ENCODE data around the gene CUL3. TPM values are rescaled to one million over a fixed set of nuclear protein-coding genes. Genes with fewer than 3 reads are reported as not detected.

CUL3 gene
- total and polyA plus RNA-seq, 8 donors, result 70.9 to 116 (median 98.1) TPM

DNA sequence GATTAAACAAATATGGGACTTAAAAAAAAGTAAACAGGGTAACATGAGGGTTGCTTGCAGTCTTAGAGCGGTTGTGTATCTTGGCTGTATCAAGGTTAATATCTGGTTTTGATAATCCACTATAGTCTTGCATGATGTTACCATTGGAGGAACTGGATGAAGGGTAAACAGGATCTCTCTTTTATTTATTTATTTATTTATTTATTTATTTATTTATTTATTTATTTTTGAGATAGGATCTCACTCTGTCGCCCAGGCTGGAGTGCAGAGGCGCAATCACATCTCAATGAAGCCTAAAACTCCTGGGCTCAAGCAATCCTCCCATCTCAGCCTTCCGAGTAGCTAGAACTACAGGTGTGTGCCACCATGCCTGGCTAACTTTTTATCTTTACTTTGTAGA is 140.4 kb downstream of the CUL3 start:
- Histone ChIP-seq H3K9me3 (no peaks in the 10 kb centered on the region), H3K27ac (no peak overlapping the region), H3K36me3 (no peaks in the 10 kb centered on the region), H3K4me1 (peaks cover 0 to 12% of the 10 kb centered on the region in 2 donors), H3K4me3 (no peak overlapping the region), H3K27me3 (peaks cover 0 to 14% of the 10 kb centered on the region in 2 donors)
- ATAC-seq (no peak), DNase-seq (no peak)
- intact Hi-C loops (cut with DNase I), result no loop called here
- TF ChIP-seq, protein P1, sequence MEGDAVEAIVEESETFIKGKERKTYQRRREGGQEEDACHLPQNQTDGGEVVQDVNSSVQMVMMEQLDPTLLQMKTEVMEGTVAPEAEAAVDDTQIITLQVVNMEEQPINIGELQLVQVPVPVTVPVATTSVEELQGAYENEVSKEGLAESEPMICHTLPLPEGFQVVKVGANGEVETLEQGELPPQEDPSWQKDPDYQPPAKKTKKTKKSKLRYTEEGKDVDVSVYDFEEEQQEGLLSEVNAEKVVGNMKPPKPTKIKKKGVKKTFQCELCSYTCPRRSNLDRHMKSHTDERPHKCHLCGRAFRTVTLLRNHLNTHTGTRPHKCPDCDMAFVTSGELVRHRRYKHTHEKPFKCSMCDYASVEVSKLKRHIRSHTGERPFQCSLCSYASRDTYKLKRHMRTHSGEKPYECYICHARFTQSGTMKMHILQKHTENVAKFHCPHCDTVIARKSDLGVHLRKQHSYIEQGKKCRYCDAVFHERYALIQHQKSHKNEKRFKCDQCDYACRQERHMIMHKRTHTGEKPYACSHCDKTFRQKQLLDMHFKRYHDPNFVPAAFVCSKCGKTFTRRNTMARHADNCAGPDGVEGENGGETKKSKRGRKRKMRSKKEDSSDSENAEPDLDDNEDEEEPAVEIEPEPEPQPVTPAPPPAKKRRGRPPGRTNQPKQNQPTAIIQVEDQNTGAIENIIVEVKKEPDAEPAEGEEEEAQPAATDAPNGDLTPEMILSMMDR (IDR thresholded peaks at IDR 0.05), result no peak

DNA sequence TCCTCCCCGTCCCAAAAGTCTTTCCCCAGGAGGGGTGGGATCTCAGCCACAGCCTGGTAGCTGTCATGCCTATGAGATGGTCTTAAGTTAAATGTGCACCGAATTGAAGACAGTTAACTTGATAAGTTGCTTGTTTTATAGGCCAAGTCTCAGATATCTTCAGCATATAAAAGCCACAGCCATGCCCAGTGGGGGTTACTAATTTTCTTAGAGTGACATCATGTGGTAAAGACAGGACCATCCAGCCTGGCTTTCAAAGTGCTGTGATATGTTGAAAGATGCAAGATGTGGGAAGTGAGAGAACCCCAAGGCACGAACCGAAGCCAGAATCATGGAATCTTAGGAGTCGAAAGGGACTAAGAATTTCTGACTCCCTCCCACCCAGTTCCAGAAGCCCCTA is 141.1 kb downstream of the CUL3 start:
- no peaks in the 10 kb centered on the region for H3K36me3 ChIP-seq
- intact Hi-C loops (cut with DNase I), result no loop called here
- peaks cover 0 to 14% of the 10 kb centered on the region in 2 donors for H3K27me3 ChIP-seq
- H3K9me3 ChIP-seq, result no peaks in the 10 kb centered on the region
- DNase-seq, result no peak
- ATAC-seq, result no peak
- no peak overlapping the region for H3K27ac ChIP-seq
- TF ChIP-seq, protein P1 (IDR thresholded peaks at IDR 0.05), result no peak
- H3K4me3 ChIP-seq, result no peak overlapping the region
- peaks cover 0 to 12% of the 10 kb centered on the region in 2 donors for H3K4me1 ChIP-seq

DNA sequence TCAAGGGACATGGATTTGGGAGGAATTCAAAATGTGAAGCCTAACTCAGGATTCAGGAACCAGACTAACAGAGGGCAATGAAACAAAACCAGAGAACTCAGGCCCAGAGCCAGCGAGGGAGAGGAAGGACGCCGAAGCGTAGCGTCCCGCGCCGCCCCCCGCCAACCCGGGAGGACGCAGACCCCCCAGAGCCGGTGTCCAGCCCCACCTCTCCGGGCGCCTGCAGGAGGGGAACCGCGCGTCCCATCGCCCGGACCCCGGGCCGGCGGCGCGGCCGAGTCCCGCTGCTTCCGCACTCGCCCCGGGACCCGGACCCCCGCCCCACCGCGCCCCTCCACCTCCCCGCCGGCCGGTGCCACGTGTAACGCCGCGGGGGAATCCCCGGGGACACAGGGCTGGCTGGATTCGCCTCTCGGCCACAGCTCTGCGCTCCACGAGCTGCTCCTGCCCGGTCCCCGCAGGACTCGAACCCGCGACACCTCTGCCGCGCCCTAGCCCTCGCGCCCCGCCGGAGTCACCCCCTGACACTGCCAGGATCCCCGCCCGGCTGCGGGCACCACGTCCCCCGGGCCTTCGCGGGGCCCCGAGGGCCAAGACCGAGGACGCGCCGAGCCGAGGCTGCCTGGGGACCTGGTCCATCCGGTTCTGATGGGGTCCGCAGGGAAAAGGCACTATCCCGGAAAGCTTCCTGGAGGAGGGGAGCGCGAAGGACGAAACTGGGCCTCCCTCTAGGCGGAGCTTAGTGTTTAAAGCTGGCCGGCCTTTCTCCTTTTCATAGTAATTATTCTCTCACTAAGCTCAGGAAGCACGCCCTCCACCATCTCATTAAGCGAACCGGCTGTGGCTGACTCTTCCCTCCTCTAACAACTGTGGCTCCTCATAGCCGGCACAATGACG is 142.8 kb downstream of the CUL3 start:
- peak in 3 of 4 donors; percentile 37 to 81 (median 48) for DNase-seq
- intact Hi-C loops (cut with DNase I), result no loop called here

DNA sequence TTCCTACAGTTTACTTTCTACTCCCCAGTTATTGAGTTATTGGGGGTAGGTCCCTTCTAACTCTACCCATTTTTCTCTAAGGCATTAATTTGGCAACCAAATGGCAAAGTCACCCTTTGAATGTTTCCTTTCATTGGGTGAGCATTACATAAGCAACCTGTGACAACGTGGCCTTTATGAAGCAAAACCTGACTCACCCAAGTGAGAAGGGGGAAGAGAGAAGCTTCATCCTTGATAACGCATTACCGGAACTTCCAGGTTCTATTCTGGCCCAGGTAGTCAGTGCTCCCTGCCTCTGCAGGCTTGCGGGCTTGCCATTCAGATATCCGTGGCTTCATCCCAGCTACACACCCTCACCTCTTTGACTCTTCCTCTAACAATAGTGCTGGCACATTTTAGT is 144.2 kb downstream of the CUL3 start:
- peaks cover 0 to 14% of the 10 kb centered on the region in 2 donors for H3K27me3 ChIP-seq
- H3K4me3 ChIP-seq, result no peak overlapping the region
- intact Hi-C loops (cut with DNase I), result no loop called here
- H3K4me1 ChIP-seq, result peaks cover 0 to 12% of the 10 kb centered on the region in 2 donors
- H3K36me3 ChIP-seq, result no peaks in the 10 kb centered on the region
- ATAC-seq (no peak), DNase-seq (no peak)
- no peak overlapping the region for H3K27ac ChIP-seq
- H3K9me3 ChIP-seq, result no peaks in the 10 kb centered on the region
- TF ChIP-seq, protein P1 (IDR thresholded peaks at IDR 0.05), result no peak

More for the DNA sequence above, 142.8 kb downstream of the CUL3 start:
- Histone ChIP-seq H3K4me1 (peaks cover 0 to 12% of the 10 kb centered on the region in 2 donors), H3K9me3 (no peaks in the 10 kb centered on the region), H3K27me3 (peaks cover 0 to 14% of the 10 kb centered on the region in 2 donors), H3K27ac (no peak overlapping the region), H3K4me3 (peak overlapping the region; percentile 47), H3K36me3 (no peaks in the 10 kb centered on the region)
- TF ChIP-seq, protein P1 (IDR thresholded peaks at IDR 0.05), result no peak
- peak; percentile 81 for ATAC-seq

DNA sequence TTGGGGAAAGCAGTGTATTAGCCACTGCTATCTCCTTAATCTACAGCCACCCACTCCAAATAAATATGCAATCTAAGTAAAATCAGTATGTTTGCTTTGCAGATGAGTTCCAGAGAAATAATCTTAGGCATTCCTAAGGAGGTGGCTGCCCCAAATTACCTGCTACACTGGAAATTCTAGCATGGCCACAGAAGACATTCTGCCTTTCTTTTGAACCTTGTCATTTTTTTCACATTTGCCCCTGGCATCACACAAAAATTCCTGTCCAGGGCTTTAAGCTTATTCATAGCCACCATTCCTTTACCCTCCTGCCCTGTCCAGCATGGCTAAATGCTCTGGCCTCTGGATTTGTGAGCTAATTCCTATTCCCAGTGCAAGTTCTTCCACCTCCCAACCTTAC is 146.4 kb downstream of the CUL3 start:
- ATAC-seq, result no peak
- no peaks in the 10 kb centered on the region for H3K9me3 ChIP-seq
- H3K4me1 ChIP-seq, result peaks cover 0 to 12% of the 10 kb centered on the region in 2 donors
- TF ChIP-seq, protein P1 (IDR thresholded peaks at IDR 0.05), result no peak
- H3K27ac ChIP-seq, result no peak overlapping the region
- intact Hi-C loops (cut with DNase I), result no loop called here
- peaks cover 0 to 14% of the 10 kb centered on the region in 2 donors for H3K27me3 ChIP-seq
- no peak overlapping the region for H3K4me3 ChIP-seq
- H3K36me3 ChIP-seq, result no peaks in the 10 kb centered on the region
- no peak for DNase-seq
